HG02852 (cell line): Measurements from ENCODE around the gene SAMD9L.
"Not testable (repeated sequence)": the region's sequence is repeated elsewhere in the genome, so short reads cannot be mapped to it uniquely, and the experiment has no call there.

Source experiments
- ATAC-seq: cut with Tn5 transposase; IDR thresholded peaks from one replicate; pipeline ENCODE4 v1.9.1; 2021; ENCODE audit warnings: mild to moderate bottlenecking, moderate library complexity; ENCODE audit not compliant: unreplicated experiment

SAMD9L gene

DNA sequence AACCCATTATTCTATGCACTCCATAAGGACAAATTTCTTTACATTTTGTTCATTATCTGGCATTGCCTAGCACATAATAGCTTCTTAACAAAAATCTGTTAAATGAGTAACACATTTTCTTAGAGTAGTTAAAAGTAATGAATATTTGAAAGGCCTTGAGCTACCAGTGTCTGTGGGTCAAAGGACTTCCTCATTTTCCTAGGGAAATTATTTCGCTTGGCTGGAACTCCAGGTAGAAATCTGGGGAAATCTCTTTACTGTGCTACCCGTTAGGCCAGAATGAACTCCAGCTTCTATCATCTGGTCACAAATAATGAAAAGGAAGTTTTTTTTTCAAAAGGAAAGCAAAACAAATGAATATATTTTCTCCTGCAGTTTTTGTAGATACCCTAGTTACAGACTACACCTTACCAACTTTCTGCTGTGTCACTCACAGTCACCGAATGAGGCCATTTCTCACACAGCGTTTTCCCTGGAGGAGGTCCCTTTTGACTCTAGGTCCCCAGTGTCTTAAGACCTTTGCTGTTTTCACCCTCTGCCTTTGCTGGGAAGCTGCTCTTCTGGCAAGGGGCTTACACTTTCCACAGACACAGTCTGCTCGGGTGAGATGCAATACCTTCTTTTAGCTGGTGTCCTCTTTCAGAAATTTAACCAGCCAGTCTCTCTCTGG lies 1.6 kb downstream of the SAMD9L start:
- ATAC-seq: peak; percentile 42

DNA sequence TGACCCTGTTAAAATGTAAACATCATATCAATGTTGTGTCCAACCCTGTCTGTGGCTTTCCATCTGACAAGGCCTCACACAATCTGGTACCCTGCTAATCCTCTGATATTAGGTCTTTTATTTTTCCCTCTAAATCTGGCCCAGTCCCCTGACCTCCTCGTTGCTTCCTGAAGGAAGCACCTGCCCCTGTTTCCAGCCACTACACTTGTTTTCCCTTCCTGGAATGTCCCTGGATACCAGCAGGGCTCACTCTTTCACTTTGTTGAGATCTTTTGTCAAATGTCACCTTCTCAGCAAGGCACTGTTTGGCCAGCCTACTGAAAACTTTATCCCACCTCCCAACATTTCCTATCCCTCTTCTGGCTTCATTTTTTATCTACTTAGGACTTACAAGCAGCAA lies 2.1 kb downstream of the SAMD9L start:
- ATAC-seq: no peak

GRCh38 chr7:93145354-93145753 lies 2.8 kb downstream of the SAMD9L start:
- ATAC-seq: no peak

DNA sequence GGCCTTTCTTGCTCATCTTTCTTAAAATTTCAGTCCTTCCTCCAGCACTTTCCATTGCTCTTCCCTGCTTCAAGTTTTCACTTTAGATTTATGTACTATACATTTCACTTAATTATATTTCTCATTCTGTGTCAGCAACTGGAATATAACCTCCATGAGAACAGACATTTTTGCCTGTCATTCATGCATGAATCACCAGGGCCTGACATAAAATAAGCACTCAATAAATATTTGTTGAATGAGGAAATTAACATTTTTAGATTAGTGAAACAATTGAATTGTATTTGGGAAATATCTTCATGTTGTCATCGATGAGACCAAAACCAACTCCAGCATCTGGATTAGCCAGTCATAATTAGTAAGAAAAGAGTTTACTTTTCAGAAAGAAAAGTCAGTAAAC lies 6.1 kb downstream of the SAMD9L start:
- ATAC-seq: no peak

DNA sequence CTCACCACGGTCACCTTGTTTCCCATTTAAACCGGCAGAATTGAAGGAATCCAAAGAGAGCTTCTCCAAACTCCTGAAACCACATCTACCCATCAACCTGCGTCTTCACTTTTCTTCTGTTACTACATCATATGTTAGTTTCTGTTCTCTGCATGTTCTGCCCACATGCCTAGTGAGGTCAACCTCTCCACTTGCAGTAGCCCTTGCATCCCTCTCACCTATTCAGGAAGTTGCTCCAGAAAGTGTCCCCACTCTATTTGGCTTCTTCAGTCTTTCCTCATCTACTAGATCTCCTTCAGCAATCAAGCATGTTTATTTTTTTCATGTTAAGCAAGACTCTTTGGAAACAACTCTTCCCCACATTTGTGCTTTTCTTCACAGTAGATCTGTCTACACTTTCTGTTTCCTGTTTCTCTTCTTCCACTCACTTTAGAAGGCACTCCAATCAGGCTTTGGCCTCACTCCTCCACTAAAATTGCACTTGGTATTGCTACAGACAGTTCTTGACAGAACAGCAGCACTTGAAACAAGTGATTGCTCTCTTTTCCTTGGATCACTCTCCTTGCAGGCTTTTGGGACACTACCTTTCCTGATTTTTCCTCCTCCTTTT lies 7.5 kb downstream of the SAMD9L start:
- ATAC-seq: no peak

GRCh38 chr7:93138576-93138975 lies 9.6 kb downstream of the SAMD9L start:
- ATAC-seq: no peak

- ATAC-seq: no peak
These were observed 15.2 kb downstream of the SAMD9L start for GRCh38 chr7:93133005-93133404.

DNA sequence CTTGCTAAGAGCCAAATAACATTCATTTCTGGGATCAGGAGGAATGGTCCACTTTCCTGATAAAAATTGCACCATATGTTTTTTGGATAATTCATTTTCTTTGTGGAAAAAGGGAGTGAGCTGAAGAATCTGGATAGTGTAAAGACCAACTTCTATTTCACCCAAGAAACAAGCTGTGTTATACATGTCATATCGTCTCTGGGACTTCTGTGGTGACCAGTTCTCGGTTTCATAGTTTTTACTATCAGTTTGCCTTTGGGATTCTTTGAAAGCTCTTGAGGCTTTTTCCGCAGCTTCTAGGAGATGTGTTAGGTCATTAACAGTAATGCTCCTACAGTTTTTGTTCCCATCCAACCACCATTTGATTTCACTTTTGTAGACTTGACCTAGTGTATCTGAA lies 16.0 kb downstream of the SAMD9L start:
- ATAC-seq: no peak

GRCh38 chr7:93126954-93127353 lies 21.2 kb downstream of the SAMD9L start:
- ATAC-seq: not testable (repeated sequence)

- ATAC-seq: not testable (repeated sequence)
These were observed 24.7 kb downstream of the SAMD9L start for GRCh38 chr7:93123532-93123931.

DNA sequence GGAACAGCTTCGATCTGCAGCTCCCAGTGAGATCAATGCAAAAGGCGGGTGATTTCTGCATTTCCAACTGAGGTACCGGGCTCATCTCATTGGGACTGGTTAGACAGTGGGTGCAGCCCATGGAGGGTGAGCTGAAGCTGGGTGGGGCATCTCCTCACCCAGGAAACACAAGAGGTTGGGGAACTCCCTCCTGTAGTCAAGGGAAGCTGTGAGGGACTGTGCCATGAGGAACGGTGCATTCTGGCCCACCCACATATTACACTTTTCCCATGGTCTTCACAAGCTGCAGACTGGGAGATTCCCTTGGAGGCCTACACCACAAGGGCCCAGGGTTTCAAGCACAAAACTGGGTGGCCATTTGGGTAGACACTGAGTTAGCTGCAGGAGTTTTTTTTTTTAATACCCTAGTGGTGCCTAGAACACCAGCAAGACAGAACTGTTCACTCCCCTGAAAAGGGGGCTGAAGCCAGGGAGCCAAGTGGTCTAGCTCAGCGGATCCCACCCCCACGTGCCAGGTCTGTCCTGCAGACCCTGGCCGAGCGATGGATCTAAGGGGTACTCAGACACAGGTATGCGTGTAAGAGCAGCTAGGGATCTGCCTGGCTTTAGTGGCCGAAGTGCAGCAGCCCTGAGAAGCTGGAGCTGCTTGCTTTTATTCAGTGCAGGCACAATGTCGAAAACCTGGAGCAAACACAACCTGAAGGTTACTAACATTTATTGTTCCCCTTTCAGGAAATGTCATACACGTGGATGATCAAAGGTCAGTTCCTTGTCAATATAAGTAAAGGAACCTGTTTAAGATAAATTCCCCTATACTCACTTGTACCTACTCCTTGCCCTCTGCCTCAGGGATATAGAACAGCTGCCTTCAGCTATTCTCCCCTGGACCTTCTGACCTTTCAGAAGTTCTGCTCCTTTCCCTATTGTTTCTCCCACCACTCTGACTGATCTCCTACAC lies 27.3 kb downstream of the SAMD9L start:
- ATAC-seq: no peak

DNA sequence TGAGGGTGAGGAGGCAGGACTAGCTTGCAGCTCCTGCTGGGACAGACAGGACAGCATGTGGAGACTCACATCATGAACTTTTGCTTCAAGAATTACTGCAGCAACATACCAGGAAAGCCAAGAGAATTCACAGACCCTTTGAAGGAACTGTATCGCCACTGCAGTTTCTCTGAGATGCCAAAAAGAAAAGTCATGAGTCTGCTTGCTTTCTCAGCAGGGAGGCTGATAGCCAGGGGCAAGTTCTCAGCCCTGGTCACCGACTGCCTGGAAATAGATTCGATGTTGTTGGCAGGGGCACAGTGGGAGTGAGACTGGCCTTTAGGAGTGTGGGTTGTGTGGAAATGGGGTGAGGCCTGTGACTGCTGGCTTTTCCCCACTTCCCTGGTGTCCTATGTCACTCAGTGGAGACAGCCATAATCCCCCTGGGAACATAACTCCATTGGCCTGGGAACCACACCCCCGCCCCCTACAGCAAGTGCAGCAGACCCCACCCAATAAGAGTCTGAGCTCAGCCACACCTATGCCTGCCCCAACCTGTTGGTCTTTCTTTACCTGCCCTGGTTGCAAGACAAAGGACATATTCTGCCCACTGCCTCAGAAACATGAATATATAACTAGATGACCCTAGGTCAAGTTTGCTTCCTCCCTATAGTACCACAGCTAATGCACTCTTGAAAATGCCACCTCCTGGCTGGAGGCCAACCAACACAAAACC lies 28.8 kb downstream of the SAMD9L start:
- no peak for ATAC-seq

DNA sequence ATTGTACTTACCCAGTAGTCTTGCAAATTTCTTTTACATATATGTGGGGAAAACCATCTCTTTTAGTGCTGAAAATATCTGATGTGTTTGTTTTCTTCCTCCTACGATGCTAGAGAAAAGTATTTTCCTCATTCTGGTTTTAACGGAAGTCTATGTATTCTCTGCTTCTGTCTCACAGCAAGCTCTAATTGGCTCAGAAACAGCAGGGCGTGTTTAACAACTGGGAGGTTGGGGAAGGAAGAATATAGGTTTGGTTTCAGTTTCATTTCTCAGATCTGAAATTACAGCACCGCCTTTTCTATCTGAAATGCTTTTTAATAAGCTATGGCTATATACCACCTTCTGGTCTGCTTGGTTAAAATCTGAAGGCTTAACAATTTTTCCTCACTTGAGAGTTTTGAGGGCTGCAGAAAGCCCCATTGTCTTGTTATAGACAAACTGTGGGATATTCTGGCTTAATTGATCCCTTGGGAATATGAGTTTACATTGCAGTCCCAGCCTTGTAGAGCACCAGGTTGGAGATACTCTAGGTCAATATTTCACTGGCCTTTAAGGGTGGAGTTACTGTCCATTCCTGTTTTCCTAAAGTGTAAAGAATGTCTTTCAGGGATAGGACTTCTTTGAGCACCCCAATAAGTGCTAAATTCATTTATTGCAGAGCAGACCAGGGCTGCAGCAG lies 30.2 kb downstream of the SAMD9L start, which contains the start of gene SAMD9:
SAMD9 (minus strand) TSS at position 128 of the 679 bp plus-strand sequence. CDS start 11,882 bp downstream, outside the sequence.
- ATAC-seq: peak; percentile 99

DNA sequence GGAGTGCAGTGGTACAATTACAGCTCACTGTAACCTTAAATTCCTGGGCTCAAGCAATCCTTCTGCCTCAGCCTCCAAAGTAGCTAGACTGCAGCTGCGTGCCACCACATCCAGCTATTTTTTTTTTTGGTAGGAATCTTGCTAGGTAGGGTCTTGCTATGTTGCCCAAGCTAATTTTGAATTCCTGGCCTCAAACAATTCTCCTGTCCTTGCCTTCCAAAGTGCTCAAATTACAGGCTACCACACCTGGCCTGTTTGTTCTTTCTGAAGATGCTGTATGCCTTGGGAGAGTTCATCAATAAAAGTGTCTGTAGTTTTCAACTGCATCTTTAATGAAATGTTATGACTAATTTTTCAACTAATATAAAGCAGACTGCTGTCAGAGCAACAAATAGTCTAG lies 30.9 kb downstream of the SAMD9L start:
- no peak for ATAC-seq

- no peak for ATAC-seq
These were observed 32.4 kb downstream of the SAMD9L start for GRCh38 chr7:93115796-93116195.

DNA sequence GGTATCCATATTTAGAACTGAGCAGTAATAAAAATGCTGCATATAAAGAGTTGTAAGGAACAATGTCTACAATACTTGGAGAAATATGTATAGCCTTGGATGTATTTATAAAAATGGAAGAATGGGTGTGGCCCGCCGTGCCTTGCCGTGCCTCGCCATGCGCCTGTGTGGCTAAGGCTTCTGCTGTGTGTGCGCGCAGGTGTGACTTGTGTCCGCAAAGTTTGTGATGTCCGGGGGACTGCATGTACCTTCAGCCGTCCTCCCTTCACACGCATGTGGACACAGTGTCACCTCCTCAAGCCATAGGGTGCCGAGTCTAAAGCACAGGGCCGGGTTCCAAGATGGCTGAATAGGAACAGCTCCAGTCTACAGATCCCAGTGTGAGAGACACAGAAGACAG lies 40.2 kb downstream of the SAMD9L start:
- ATAC-seq: no peak

DNA sequence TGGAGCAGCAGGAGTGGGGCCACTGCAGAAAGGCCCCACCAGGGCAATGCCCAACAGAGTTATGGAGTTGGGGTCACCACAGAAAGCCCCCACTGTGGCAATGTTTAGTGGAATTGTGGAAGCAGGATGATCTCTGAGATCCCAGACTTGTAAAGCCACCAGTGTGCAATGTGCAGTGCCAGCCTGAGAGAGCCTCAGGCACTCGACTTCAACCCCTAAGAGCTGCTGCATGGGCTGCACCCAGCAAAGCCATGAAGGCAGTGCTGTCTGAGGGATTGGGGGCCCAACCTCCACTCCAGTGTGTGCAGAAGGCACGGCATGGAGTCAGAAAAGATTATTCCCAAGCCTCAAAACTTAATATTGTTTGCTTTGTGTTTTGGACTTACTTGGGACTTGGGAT lies 50.8 kb downstream of the SAMD9L start:
- no peak for ATAC-seq

DNA sequence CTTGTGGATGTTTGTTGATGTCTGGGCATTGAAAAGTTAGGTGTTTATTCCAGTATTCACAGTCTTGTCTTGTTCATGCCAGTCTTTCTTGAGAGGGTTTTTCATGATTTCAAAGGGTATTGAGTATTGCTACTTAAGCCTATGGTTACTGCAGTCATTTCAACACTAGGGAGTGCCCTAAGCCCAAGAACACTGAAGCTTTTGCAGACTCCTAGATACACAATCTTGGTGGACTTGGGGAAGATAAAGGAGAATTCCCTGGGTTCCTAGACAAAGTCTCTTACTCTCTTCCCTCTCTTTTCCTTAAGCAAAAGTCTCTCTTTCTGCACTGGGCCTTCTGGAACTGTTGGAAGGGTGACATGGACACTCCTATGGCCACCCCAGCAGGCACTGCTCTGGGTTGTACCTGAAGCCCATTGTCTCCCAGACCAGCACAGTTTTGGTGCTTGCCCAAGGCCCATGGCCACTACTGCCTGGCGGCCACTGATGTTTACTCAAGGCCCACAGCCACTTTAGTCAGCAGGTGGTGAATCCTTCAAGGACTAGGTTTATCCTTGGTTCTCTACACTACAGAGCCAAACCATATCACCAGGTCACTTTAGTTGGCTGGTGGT lies 55.3 kb downstream of the SAMD9L start:
- ATAC-seq: peak; percentile 88
